ENCODE measurements around the gene TMEM233.
"Not testable (repeated sequence)": the region's sequence is repeated elsewhere in the genome, so short reads cannot be mapped to it uniquely, and the experiment has no call there.

The TMEM233 gene

DNA sequence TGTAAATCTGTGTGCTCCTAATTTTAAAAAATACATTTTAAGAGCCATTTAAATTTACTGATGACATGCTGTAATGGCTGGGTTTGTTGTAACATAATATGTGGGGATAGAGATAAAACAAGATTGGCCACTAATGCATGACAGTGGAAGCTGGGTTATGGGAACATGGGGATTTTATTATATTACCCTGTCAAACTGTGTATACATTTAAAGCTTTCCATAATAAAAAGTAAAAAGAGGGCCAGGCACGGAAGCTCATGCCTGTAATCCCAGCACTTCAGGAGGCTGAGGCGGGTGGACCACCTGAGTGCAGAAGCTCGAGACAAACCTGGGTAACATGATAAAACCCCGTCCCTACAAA, 9.1 kb downstream of the TMEM233 start:
- no peak for DNase-seq (ENCODE audit: extremely low read depth, low read depth)
- no peak overlapping the region for H3K4me3 ChIP-seq (replicated peaks; ENCODE audit: low read depth, low read length)
- TF ChIP-seq, protein P1, sequence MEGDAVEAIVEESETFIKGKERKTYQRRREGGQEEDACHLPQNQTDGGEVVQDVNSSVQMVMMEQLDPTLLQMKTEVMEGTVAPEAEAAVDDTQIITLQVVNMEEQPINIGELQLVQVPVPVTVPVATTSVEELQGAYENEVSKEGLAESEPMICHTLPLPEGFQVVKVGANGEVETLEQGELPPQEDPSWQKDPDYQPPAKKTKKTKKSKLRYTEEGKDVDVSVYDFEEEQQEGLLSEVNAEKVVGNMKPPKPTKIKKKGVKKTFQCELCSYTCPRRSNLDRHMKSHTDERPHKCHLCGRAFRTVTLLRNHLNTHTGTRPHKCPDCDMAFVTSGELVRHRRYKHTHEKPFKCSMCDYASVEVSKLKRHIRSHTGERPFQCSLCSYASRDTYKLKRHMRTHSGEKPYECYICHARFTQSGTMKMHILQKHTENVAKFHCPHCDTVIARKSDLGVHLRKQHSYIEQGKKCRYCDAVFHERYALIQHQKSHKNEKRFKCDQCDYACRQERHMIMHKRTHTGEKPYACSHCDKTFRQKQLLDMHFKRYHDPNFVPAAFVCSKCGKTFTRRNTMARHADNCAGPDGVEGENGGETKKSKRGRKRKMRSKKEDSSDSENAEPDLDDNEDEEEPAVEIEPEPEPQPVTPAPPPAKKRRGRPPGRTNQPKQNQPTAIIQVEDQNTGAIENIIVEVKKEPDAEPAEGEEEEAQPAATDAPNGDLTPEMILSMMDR (IDR thresholded peaks at IDR 0.05; ENCODE audit: low read depth, low read length, missing control alignments): no peak

DNA sequence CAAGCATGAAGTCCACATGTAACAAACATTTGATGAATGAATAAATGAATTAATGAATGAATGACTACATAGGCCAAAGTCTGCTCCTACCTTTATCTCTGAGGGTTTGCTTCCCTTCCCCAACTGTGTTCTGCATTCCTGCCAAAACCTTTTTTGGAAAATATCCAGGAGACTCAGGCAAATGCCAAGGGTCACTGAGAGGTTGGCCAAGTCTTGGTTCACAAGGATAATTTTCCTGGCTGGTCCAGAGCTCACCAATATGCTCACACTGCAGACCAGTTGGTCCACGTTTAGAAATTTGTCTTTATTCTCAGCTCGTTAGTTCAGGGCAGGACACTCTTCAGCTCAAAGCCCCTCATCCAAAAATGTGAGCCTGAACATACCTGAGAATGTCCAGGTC, 10.2 kb downstream of the TMEM233 start:
- TF ChIP-seq, protein P1 (IDR thresholded peaks at IDR 0.05; ENCODE audit: low read depth, low read length, missing control alignments): no peak
- no peak overlapping the region for H3K4me3 ChIP-seq (replicated peaks; ENCODE audit: low read depth, low read length)

DNA sequence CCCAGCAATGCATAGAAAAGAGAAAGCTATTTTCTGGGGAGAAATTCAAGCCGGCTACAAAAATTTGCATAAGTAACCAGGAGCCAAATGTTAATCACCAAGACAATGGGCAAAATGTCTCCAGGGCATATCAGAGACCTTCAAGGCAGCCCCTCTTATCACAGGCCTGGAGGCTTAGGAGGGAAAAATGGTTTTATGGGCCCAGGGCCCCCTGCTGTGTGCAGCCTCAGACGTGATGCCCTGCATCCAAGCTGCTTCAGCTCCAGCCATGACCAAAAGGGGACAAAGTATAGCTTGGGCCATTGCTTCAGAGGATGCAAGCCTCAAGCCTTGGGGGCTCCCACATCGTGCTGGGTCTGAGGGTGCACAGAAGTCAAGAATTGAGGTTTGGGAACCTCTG, 15.8 kb downstream of the TMEM233 start:
- no peak for DNase-seq (ENCODE audit: extremely low read depth, low read depth)
- H3K4me3 ChIP-seq (replicated peaks; ENCODE audit: low read depth, low read length): no peak overlapping the region
- TF ChIP-seq, protein P1 (IDR thresholded peaks at IDR 0.05; ENCODE audit: low read depth, low read length, missing control alignments): no peak

More for the DNA sequence above, 10.2 kb downstream of the TMEM233 start:
- DNase-seq (ENCODE audit: extremely low read depth, low read depth): no peak

DNA sequence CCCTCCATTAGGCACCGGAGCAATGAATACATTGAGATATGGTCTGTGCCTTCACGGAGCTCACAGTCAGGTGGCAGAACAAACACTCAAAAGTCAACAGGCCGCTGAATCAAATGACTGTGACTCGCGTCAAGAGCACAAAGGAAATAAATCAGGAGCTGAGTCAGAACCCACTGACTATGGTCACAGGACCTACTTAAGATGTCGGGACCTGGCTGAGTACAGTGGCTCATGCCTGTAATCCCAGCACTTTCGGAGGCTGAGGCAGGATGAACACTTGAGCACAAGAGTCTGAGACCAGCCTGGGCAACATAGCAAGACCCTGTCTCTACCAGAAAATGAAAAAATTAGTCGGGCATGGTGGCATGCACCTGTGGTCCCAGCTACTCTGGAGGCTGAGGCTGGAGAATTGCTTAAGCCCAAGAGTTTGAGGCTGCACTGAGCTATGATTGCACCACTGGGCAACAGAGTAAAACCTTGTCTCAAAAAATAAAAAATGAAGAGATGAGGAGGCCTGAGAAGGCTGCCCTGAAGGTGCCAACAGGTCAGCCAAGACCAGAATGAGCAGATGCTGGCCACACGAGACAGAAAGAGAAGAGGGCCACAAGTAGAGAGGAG, 19.9 kb downstream of the TMEM233 start:
- TF ChIP-seq, protein P1 (IDR thresholded peaks at IDR 0.05; ENCODE audit: low read depth, low read length, missing control alignments): no peak
- DNase-seq (ENCODE audit: extremely low read depth, low read depth): no peak
- no peak overlapping the region for H3K4me3 ChIP-seq (replicated peaks; ENCODE audit: low read depth, low read length)

DNA sequence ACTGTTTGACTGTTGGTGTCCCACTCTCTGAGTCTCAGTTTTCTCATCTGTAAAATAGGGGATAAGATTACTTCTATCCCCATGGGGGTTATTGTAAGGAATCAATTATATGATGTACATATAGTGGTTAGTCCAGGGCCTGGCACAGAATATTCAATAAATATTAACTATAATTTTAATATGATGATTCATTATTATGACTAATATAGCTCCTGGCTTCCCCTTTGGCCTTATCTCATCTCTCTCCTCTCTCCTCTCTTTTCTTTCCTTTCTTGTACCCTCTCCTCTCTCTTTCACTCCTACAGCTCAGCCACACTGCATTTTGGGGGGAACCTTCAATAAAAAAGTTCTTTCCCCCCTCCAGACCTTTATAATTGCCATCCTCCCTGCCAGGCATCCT, 21.1 kb downstream of the TMEM233 start:
- no peak for DNase-seq (ENCODE audit: extremely low read depth, low read depth)
- H3K4me3 ChIP-seq (replicated peaks; ENCODE audit: low read depth, low read length): no peak overlapping the region
- TF ChIP-seq, protein P1 (IDR thresholded peaks at IDR 0.05; ENCODE audit: low read depth, low read length, missing control alignments): no peak

DNA sequence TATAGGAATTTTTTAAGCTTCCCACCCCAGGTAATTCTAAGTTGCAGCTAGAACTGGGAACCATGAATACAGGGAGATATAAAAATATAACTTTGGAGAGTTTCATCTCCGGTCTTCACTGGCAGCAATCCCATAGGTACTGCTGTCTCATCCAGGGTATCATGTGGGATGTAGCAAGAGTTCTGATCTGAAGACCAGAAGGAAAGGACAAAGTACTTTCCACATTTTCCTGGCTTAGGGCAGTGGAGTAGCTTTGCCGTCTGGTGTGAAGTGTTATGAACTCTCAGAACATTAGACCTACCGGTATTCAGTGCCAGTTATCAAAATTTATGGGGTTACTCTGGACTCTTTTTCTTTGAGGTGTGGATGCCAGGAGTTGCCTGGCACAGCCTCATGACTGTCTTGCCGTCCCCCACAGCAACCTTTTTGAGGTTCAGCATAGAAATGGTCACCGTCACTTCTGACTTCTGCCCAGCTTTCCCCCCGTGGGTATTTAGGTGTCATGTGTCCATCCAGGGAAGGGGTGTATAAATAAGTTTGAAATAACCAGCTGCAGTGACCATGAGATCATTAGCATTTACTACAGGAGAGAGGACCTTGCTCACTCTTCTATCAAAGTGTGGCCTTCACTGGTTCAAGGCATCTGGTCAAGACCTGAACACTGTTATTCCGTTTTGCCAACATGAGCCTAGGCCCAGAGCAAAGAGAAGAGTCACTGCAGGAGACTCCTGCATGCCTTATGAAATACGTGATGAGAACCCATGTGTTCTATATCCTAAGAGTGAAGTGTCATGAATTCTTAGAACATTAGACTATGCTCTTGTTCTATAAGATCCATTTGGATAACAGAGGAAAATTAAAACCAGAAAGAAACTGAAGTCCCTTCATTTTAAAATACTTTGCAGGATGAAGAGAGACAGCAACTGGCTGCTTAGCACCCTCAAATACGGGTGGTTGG, 22.2 kb downstream of the TMEM233 start:
- no peak for DNase-seq (ENCODE audit: extremely low read depth, low read depth)
- TF ChIP-seq, protein P1 (IDR thresholded peaks at IDR 0.05; ENCODE audit: low read depth, low read length, missing control alignments): no peak
- H3K4me3 ChIP-seq (replicated peaks; ENCODE audit: low read depth, low read length): no peak overlapping the region

DNA sequence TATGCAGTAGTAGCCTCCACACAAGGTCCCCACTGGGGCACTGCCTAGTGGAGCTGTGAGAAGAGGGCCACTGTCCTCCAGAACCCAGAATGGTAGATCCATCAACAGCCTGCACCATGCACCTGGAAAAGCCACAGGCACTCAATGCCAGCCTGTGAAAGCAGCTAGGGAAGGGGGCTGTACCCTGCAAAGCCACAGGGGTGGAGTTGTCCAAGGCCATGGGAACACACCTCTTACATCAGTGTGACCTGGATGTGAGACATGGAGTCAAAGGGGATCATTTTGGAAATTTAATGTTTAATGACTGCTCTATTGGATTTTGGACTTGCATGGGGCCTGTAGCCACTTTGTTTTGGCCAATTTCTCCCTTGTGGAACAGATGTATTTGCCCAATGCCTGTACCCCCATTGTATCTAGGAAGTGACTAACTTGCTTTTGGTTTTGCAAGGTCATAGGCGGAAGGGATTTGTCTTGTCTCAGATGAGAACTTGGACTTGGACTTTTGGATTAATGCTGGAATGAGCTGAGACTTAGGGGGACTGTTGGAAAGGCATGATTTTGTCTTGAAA, 24.8 kb downstream of the TMEM233 start:
- not testable (repeated sequence) for H3K4me3 ChIP-seq (replicated peaks; ENCODE audit: low read depth, low read length); DNase-seq (ENCODE audit: extremely low read depth, low read depth)

All from HFF-Myc (cell line).